GM19193 (cell line): ENCODE measurements around the gene LCLAT1.

ENCODE experiments used
- POLR2A ChIP-seq: IDR thresholded peaks from 4 replicates; pipeline ENCODE4 v1.6.1; 2011; ENCODE audit not compliant: insufficient read depth, insufficient read length; ENCODE audit errors: extremely low read depth

Gene LCLAT1

GRCh38 chr2:30412684-30413570 lies 34.1 kb upstream of the LCLAT1 start:
- TF ChIP-seq POLR2A, result no peak

GRCh38 chr2:30414961-30415360 lies 32.1 kb upstream of the LCLAT1 start:
- no peak for TF ChIP-seq POLR2A

- TF ChIP-seq POLR2A, result no peak
Measured at GRCh38 chr2:30417253-30417652, 29.8 kb upstream of the LCLAT1 start.

DNA sequence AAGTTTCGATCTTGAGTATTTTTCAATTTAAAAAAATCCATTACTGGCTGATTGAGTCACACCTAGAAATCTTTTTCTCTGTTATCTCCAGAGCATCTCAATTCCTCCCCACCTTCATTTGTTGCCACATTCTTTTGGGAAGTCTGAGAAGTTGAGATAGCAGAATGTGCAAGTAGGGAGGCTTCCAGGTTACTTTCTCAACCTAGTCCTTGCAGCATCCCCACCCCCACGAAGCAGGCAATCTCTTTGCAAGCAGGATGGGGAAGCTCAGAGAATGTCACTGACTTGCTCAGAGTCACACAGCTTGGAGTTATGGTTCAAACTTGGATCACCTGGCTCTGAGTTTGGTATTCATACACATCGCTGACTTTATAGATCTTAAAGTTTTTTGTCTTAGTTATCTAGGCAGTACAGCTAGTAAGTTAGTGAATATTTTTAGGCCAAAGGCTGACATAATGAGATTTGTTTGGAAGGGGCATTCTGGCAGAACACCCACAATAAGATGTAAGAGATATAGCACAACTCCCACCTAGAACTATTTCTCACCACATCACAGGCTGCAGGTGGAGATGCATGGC lies 25.9 kb upstream of the LCLAT1 start:
- no peak for TF ChIP-seq POLR2A

DNA sequence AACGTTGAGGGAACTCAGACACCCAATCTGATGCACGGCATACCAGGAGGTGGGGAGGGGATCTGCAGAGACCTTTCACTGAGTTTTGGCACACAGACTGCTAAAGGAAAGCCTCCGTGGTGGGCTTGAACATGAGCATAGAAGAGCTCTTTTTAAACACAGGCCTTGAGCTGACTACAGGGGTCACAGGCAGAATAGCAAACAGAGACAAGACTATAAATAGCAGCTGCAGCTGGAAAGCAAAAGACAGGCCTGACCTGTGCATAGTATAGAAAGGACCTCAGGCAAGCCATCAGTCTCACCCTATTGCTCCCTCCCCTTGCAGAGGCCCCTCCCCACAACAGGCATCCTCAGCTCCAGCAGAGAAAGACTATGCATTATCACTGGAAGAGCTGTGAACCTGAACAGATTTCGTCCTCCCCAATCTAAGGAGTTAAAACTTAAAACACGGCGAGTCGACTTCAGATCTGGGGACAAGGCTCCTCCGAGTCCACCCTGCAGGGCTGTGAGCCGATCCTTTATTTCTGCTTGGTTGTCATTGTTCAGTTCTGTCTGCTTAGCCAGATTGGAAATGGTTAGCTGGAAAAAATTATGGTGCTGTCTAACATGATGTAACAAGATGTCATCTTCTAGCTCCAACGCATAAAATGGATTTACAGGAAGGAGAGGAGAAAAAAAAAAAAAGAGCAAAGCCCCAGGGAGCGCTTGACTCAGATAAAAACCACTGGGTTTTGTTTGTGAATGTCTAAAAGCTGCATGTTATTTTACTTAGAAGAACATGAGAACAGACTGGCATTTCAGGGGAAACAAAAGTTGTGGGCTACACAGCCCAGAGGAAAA lies 25.2 kb upstream of the LCLAT1 start:
- no peak for TF ChIP-seq POLR2A

GRCh38 chr2:30422444-30423040 lies 24.5 kb upstream of the LCLAT1 start:
- no peak for TF ChIP-seq POLR2A

GRCh38 chr2:30424231-30424630 lies 22.8 kb upstream of the LCLAT1 start:
- TF ChIP-seq POLR2A, result no peak

GRCh38 chr2:30425326-30425725 lies 21.7 kb upstream of the LCLAT1 start:
- TF ChIP-seq POLR2A, result no peak

DNA sequence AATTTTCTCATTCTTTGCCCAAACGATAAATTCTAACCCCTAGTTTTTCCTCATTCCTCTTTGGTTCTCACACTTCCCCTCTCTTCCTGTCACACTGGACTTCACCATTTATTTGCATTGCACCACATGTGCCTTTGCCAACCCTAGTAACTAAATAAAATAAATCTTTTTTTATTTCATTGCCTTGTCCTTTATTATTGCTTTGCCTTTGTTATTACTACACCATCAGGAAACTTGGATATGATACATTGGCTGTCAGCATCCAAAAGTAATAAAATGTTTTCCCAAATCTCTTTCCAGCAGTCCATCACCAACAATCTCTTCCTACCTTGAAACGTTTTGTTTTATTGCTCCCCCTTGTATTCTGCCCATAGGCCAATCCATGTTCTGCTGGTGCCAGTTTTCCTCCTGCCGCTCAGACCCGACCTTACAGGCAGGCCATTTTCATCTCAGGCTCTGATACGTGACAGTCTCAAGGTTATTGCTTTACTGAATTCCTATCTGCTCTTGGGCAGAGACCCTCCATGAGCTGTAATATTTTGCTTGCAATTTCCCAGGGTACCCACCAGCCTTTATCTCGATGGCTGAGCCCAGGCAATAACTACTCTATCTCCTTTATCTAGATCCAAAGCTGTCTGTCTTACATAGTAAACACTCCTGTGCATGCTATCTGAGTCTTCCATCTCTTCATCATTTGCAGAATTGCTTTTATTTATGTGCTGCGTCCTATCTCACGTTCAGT lies 19.3 kb upstream of the LCLAT1 start:
- no peak for TF ChIP-seq POLR2A

GRCh38 chr2:30428348-30428662 lies 18.7 kb upstream of the LCLAT1 start:
- no peak for TF ChIP-seq POLR2A

DNA sequence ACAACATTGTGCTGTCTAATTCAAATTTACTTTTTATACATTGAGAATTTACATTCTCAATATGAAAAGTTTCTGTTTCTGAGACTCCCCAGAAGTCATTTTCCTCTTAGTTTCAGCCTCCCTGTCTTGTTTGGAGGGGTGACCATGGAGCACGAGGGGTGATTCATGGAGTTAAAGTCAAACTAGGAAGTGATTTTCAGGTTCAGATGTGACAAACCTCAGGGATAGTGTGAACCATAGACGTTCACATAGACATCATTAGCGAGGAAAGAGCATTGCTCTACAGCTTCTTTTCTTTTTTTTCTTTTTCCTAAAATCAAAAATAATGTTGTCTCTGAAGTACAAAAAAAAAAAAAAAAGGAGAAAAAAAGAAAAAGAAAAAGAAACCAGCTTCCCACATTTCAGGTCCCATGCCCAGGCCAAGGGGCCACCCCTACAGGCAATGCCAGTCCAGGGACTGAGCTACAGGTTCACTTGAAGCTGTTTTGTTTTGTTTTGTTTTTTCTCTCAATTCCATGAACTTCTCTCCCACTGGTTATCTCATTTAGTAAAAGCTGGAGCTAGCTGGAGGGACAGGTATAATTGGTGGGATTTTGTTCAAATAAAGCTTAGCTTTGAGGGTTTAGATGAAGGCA lies 18.1 kb upstream of the LCLAT1 start:
- no peak for TF ChIP-seq POLR2A

GRCh38 chr2:30433541-30434299 lies 13.3 kb upstream of the LCLAT1 start:
- no peak for TF ChIP-seq POLR2A

DNA sequence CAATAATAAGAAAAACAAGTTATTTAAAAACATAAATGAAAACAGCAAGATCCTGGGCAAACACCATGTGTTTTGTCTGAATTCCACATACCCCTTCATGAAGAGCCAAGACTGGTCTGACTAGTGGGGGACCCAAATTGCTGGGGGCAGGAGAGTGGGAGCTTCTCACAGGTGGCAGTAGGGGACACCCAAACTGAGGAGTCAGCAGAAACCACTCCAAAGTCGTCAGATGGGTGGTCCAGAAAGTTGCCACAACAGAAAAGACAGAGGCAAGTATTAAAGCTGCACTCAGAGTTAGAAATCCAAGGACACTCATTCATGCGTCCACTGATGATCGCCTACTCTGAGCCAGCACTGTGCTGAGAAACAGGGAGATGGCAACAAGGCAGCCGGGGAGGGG lies 12.3 kb upstream of the LCLAT1 start:
- TF ChIP-seq POLR2A, result no peak

GRCh38 chr2:30436859-30437435 lies 10.1 kb upstream of the LCLAT1 start:
- no peak for TF ChIP-seq POLR2A
